HEK293 (cell line): Measurements from ENCODE around the gene ADGRL1.
A peak's percentile ranks its signal among the peaks of the same experiment; 100 is the strongest.

Experiments used
- CTCF ChIA-PET: fragments of 350-600 bp; formaldehyde crosslinking; extraction: SDS; loops from one replicate; lab custom pipeline; 2021; ENCODE audit warnings: antibody characterized with exemption; lab: Yijun Ruan, JAX
- POLR2A ChIA-PET: fragments of 300-600 bp; formaldehyde crosslinking; extraction: SDS; loops from one replicate; lab custom pipeline; 2020; ENCODE audit warnings: antibody characterized with exemption, inconsistent platforms; lab: Yijun Ruan, JAX
- H3K27ac ChIP-seq: fragments of 200-500 bp; sonication (Bioruptor generic); 2 replicates; pipeline ENCODE4 v1.5.1; 2014; ENCODE audit warnings: low read depth, low read length, control low read depth, inconsistent platforms; ENCODE audit errors: extremely low read depth
- H3K36me3 ChIP-seq, 2 experiments: fragments of 200-500 bp in 1 of 2; sonication (Bioruptor generic) in 1 of 2; 1 replicate in 1 of 2; 2 replicates in 1 of 2; pipeline ENCODE4 v1.5.1; 2014 to 2017; ENCODE audit warnings: inconsistent platforms in 2 of 2, low read length in 2 of 2; ENCODE audit not compliant: control insufficient read depth in 2 of 2, insufficient read depth in 1 of 2
- H3K4me1 ChIP-seq: fragments of 200-500 bp; sonication (Bioruptor generic); 2 replicates; pipeline ENCODE4 v1.5.1; 2014; ENCODE audit warnings: mild to moderate bottlenecking, low read length, inconsistent platforms; ENCODE audit not compliant: control insufficient read depth, insufficient read depth
- H3K4me3 ChIP-seq: 2 replicates; pipeline ENCODE4 v1.5.1; 2011; ENCODE audit warnings: low read depth, mild to moderate bottlenecking, control low read depth, low read length, moderate library complexity
- H3K9me3 ChIP-seq: fragments of 200-500 bp; sonication (Bioruptor generic); 2 replicates; pipeline ENCODE4 v1.5.1; 2014; ENCODE audit warnings: low read depth, low read length, inconsistent platforms; ENCODE audit not compliant: control insufficient read depth, insufficient read depth
- CTCF ChIP-seq: fragments of 450-650 bp; formaldehyde crosslinking; IDR thresholded peaks from 2 replicates; pipeline ENCODE4 v1.5.1; 2016; ENCODE audit warnings: missing biosample characterization, missing genetic modification characterization
- IKZF3 ChIP-seq: fragments of 450-650 bp; IDR thresholded peaks from 2 replicates; pipeline ENCODE4 v1.5.0; 2018; ENCODE audit warnings: missing biosample characterization, mild to moderate bottlenecking, missing genetic modification characterization, moderate library complexity
- KLF1 ChIP-seq: fragments of 450-650 bp; formaldehyde crosslinking; IDR thresholded peaks from 2 replicates; pipeline ENCODE4 v1.5.1; 2016; ENCODE audit warnings: missing biosample characterization, missing genetic modification characterization
- ZBTB6 ChIP-seq: fragments of 450-650 bp; formaldehyde crosslinking; IDR thresholded peaks from 2 replicates; pipeline ENCODE4 v1.5.1; 2017; ENCODE audit warnings: missing biosample characterization, missing genetic modification characterization
- ZIC2 ChIP-seq: fragments of 450-650 bp; formaldehyde crosslinking; IDR thresholded peaks from 2 replicates; pipeline ENCODE4 v1.5.1; 2016; ENCODE audit warnings: missing biosample characterization, missing genetic modification characterization
- ZNF335 ChIP-seq: fragments of 450-650 bp; formaldehyde crosslinking; conservative IDR thresholded peaks from 2 replicates; pipeline ENCODE4 v1.5.1; 2016; ENCODE audit warnings: missing biosample characterization, missing genetic modification characterization
- ZNF341 ChIP-seq: fragments of 450-650 bp; formaldehyde crosslinking; IDR thresholded peaks from 2 replicates; pipeline ENCODE4; 2016; ENCODE audit warnings: low read depth, missing biosample characterization, missing genetic modification characterization
- ZNF391 ChIP-seq: fragments of 450-650 bp; formaldehyde crosslinking; IDR thresholded peaks from 2 replicates; pipeline ENCODE4 v1.5.1; 2016; ENCODE audit warnings: low read depth, missing biosample characterization, missing genetic modification characterization, borderline replicate concordance
- ZNF398 ChIP-seq: fragments of 450-650 bp; formaldehyde crosslinking; IDR thresholded peaks from 2 replicates; pipeline ENCODE4 v1.5.1; 2017; ENCODE audit warnings: missing biosample characterization, missing genetic modification characterization
- ZNF449 ChIP-seq: fragments of 450-650 bp; formaldehyde crosslinking; IDR thresholded peaks from 2 replicates; pipeline ENCODE4 v1.5.1; 2017; ENCODE audit warnings: missing biosample characterization, mild to moderate bottlenecking, missing genetic modification characterization, moderate library complexity
- ZNF843 ChIP-seq: fragments of 450-650 bp; formaldehyde crosslinking; IDR thresholded peaks from 2 replicates; pipeline ENCODE4 v1.5.1; 2016; ENCODE audit warnings: missing biosample characterization, missing genetic modification characterization

ADGRL1 gene

GRCh38 chr19:14113762-14114414 lies 92.1 kb downstream of the ADGRL1 start:
- CTCF ChIA-PET = interaction anchor here (0.6 to 3.5 kb wide), 9 partner anchors 20 to 412 kb away, joined by 3 to 26 read pairs (median 4); partner anchors contain the start of genes ASF1B and DCAF15
- H3K27ac ChIP-seq = no peak overlapping the region

GRCh38 chr19:14112809-14113385 lies 93.1 kb downstream of the ADGRL1 start:
- Histone ChIP-seq H3K36me3 (peaks cover 0 to 6% of the 10 kb centered on the region in 2 experiments; a peak in 2 of 3 replicates), H3K27ac (no peak overlapping the region), H3K9me3 (no peaks in the 10 kb centered on the region), H3K4me3 (no peak overlapping the region), H3K4me1 (peaks cover 9% of the 10 kb centered on the region)
- CTCF ChIA-PET = interaction anchor here (0.6 to 1.1 kb wide), 3 partner anchors 17 to 30 kb away, joined by 3 to 6 read pairs (median 3); no protein-coding TSS in a partner anchor
- TF ChIP-seq ZNF843 (no peak), ZNF341 (peak; percentile 57)
- POLR2A ChIA-PET = interaction anchor here (1.2 kb wide), 2 partner anchors 13 to 24 kb away, joined by 3 to 4 read pairs; partner anchors contain the start of gene ASF1B

More at GRCh38 chr19:14113762-14114414, 92.1 kb downstream of the ADGRL1 start:
- TF ChIP-seq ZNF398 (tag by site-specific recombination) (no peak), CTCF (tag by site-specific recombination) (peak; percentile 51; the same call in 1 of the 2 replicates), ZNF391 (no peak)
- Histone ChIP-seq H3K4me3 (no peak overlapping the region), H3K4me1 (peaks cover 11% of the 10 kb centered on the region), H3K36me3 (peaks cover 0 to 3% of the 10 kb centered on the region in 2 experiments; a peak in 2 of 3 replicates), H3K9me3 (no peaks in the 10 kb centered on the region)
- POLR2A ChIA-PET = interaction anchor here (0.5 to 5.7 kb wide), 2 partner anchors 22 to 245 kb away, joined by 4 to 45 read pairs; partner anchors contain the start of gene ASF1B

GRCh38 chr19:14112051-14112808 lies 93.7 kb downstream of the ADGRL1 start:
- ChIA-PET CTCF (interaction anchor here (0.5 to 1.1 kb wide), 5 partner anchors 16 to 195 kb away, joined by 3 to 6 read pairs (median 3); no protein-coding TSS in a partner anchor), POLR2A (interaction anchor here (1.2 kb wide), 2 partner anchors 14 to 24 kb away, joined by 3 to 4 read pairs; partner anchors contain the start of gene ASF1B)
- Histone ChIP-seq H3K9me3 (no peaks in the 10 kb centered on the region), H3K4me1 (peaks cover 9% of the 10 kb centered on the region), H3K36me3 (peaks cover 0 to 10% of the 10 kb centered on the region in 2 experiments; a peak in 2 of 3 replicates), H3K4me3 (no peak overlapping the region), H3K27ac (no peak overlapping the region)
- TF ChIP-seq ZIC2 (tag by site-specific recombination) (peak; percentile 45), ZNF335 (tag by site-specific recombination) (peak; percentile 99), ZBTB6 (tag by site-specific recombination) (no peak), ZNF449 (tag by site-specific recombination) (no peak), IKZF3 (tag by site-specific recombination) (0 out of 2 replicates have a peak, but pooled peaks have one; percentile 50), KLF1 (tag by site-specific recombination) (no peak)
